HG03442 (cell line): ENCODE results near the gene NAV2.
A peak's percentile ranks its signal among the peaks of the same experiment; 100 is the strongest.

ENCODE experiments used
- ATAC-seq: cut with Tn5 transposase; IDR thresholded peaks from one replicate; pipeline ENCODE4 v1.9.1; 2021; ENCODE audit warnings: mild to moderate bottlenecking, moderate library complexity; ENCODE audit not compliant: unreplicated experiment

Gene NAV2, protein sequence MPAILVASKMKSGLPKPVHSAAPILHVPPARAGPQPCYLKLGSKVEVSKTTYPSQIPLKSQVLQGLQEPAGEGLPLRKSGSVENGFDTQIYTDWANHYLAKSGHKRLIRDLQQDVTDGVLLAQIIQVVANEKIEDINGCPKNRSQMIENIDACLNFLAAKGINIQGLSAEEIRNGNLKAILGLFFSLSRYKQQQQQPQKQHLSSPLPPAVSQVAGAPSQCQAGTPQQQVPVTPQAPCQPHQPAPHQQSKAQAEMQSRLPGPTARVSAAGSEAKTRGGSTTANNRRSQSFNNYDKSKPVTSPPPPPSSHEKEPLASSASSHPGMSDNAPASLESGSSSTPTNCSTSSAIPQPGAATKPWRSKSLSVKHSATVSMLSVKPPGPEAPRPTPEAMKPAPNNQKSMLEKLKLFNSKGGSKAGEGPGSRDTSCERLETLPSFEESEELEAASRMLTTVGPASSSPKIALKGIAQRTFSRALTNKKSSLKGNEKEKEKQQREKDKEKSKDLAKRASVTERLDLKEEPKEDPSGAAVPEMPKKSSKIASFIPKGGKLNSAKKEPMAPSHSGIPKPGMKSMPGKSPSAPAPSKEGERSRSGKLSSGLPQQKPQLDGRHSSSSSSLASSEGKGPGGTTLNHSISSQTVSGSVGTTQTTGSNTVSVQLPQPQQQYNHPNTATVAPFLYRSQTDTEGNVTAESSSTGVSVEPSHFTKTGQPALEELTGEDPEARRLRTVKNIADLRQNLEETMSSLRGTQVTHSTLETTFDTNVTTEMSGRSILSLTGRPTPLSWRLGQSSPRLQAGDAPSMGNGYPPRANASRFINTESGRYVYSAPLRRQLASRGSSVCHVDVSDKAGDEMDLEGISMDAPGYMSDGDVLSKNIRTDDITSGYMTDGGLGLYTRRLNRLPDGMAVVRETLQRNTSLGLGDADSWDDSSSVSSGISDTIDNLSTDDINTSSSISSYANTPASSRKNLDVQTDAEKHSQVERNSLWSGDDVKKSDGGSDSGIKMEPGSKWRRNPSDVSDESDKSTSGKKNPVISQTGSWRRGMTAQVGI (N-terminal part only)

GRCh38 chr11:19712281-19713195, at the start of gene NAV2:
TSS of gene NAV2 (plus strand) at chr11:19712837. CDS start at chr11:19713696, 859 bp downstream.
- peak; percentile 98 for ATAC-seq

DNA sequence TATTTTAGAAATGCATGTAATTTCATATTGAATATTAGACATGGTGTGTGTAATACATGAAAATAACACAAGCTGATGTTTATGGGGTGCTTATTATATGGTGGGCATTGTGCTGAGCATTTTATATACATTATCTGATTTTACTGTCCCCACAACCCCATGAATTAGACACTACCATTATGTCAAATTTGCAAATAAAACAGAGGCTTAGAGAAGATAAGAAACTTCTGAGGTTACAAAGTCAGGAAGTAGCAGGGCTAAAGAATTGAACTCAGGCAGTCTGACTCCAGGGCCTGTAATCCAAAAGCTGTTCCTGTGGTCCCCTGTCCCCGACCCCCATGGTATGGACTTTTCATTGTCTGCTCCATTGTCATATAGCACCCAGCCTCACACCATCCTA, 49.4 kb upstream of the NAV2 start:
- no peak for ATAC-seq

DNA sequence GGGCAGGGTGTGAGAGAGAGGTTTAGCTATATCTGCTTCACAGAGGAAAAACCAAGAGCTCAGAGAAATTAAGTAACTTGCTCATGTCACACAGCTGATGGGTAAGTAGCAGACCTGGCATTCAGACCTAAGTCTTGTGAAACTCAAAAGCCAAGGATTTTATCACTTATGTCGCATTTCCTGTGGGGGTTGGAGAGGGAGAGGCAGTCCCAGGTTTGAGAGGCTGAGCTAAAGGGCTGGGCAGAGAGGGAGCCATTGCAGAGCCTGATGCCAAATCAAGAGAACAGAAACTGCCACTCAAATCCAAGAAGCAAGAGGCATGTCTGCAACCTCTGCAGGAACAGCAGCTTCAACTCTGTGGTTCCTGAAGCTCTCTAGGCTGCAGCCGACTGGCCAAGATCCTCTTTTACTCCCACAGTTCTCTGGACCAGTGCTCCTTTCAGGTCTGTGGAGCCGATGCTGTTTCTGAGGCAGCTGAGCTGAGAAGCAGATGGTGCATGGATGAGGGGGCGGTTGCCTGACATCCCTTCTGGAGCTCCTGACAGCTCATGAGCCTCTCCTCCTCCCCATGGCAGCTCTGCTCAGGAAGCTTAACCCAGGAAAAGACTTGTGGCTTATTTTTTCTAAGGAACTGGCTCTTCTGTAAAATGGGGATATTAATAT, 47.6 kb upstream of the NAV2 start:
- ATAC-seq: no peak

DNA sequence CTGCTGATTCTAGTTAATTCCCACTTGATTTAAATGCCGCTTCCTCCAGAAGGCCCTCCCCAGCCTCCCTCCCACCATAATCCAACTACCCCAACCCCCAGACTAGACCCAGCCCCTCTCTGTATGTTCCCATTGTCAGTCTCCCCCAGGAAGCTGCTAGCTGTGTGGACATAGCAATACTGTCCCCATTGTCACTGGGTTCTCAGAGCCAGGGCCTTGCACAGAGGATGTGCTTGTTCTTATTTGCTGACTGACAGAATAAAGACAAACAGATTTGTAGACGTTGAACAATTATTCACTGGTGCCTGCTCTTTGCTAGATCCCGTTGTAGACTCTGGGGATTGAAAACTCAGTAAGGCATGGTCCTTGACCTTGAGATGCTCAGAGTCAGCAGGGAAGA, 45.7 kb upstream of the NAV2 start:
- no peak for ATAC-seq

GRCh38 chr11:19669511-19669910, 43.1 kb upstream of the NAV2 start:
- ATAC-seq: no peak

DNA sequence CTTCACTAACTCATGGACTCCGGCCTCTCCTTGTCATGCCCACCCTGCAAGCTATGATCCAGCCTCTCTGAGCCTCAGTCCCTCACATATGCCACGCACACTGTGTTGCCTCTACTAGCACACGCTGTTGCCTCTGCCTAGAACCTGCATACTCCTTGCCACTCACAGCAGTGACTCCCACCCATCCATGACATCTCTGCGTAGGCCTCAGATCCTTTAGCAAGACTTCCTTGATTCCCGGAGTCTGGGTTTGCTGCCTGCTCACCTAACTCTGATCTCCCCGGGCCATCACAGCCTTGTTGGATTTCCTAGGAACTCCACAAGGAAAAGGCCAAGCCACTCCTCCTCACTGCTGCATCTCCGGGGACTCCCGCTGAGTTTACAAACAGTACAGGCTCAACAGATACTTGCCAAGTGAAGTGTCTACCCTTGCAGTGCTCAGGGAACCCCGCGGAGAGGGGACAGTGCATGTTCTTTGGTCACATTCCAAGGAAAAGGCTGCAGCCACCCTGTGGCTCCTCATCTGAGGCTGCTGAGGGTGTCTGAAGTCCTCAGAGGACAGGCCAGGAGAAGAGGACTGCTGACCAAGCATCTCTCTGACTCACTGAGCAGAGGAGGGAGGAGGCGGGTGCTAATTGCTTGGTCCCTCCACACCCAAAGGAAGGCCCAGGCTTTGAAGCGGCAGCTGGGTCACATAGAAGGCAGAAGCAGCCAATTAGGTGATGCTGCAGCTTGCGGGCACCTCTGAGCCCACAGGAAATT, 42.4 kb upstream of the NAV2 start:
- ATAC-seq: no peak

GRCh38 chr11:19672586-19673206, 39.9 kb upstream of the NAV2 start:
- no peak for ATAC-seq

DNA sequence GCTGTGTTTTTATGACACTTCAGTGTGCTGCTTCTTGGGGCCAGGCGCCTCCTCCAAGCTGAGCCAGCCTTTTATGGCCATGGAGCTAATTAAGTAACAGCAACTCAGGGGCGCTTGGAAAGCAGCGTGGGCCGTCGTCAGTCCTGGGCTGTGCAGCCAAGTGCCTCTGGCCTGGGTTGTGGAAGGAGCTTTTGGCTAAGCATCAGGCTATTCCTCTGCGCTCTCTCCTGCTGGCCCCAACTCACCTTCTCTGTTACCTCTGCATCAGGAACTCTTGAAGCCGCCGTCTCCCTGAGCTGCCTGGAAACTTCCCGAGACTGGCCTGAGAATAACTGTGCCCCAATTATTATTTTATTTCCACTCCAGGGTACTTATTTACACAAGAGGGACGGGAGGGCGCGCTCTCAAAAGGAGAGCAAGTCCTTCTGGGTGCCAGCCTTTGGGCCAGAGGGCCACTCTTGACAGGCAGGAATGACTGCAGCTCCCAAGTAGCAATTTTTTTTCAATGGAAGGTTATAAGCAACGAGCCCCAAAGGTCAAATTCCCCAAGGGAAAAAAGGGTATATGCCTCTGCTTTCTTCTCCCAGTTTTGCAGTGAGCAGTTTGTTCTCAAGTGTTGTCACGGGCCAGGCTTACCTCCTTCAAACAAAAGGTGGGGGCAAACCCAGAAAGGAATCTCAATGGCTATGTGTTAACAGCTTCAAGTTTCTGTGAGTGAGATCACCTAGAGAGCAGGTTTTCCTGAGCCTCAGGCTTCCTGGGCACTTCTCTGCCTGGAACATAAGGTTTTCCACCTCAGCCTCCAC, 38.5 kb upstream of the NAV2 start:
- ATAC-seq: no peak

- ATAC-seq: no peak
Measured at GRCh38 chr11:19674836-19675235, 37.8 kb upstream of the NAV2 start.

DNA sequence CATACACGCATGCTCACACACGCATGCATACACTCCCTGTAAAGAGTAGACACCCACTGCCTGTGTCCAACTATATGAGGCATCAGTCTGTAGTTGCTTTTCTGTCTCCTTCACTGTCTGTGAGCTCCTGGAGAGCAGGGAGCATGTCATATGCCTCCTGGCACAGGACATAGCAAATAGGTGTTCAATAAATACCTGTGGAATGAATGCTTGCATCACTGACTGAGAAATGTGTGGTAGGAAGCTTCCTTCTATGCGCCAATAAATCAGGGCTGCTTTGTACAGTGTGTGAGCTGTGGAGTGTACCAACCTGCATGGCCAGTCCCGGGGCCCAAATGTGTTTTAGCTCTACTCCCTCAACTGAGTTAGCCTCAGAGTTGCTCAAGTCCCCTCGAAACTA, 37.2 kb upstream of the NAV2 start:
- no peak for ATAC-seq

GRCh38 chr11:19676475-19677380, 35.9 kb upstream of the NAV2 start:
- no peak for ATAC-seq

GRCh38 chr11:19677381-19678080, 35.1 kb upstream of the NAV2 start:
- ATAC-seq: no peak

DNA sequence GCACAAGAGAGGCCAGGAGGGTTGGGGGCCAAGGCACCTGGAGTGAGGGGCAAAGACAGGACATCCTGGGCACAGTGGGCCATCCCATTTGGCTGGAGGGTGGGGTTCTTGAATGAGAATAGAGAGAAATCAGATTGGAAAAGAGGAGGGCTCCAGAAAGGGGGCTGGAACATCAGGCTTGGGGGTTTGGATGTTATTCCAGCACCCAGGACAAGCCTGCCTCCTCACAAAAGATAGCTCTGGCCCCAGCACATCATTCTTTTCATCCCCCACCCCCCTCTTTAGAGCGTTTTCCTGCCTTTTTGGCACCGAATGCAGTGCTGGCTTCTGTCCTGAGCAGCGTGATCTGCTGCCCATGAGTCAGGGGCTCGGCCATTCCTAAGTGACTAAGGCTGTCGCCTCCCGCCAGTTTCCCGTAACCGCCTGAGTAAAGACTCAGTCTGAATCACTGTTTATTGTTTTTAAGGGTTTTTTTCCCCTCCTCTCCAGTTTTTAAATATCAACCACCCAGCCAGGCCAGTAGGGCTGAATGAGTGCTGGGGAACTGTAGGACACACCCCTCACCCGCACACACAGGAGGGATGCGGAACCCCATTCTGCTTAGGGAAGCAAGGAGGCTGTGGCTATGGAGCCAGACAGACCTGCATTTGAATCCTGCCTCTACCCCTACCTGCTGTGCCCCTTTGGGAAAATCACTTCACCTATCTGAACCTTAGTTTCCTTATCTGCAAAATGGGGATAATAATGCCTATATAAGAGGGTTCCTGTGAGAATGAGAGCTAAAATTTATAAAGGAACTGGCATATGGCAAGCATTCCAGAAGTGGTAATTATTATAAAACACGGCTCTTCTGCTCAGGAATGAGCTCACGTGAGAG, 32.4 kb upstream of the NAV2 start:
- no peak for ATAC-seq

GRCh38 chr11:19680829-19681368, 31.7 kb upstream of the NAV2 start:
- ATAC-seq: no peak

DNA sequence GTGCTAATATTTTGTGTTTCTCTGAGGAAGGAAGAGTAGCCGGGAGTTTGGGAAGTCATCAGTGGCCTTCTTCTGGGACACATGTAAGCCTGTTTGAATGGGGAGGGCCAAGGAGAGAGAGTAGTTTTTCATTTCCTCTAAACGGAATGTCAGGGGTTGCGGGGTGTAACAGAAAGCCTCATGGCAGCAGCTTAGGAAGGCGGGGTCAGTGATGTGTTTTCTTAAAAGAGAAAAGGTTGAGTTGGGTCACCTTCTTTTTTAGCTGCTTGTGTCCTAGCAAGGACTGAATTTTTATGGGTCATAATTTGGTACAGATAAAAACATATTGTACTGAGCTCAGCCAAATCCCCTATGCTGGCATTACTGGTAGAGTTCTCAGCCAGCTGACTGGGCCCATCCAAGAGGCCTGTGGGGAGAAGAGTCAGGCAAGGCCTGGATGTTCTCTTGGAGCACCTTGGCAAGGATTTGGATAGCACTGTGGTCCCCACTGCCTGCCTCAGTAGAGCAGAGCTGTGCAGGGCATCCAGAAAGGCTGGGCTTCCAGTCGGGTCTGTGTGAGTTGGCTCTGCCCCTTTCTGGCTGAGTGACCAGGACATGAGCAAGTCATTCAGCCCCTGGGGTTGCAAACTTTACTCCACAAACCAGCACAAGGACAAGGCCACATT, 29.4 kb upstream of the NAV2 start:
- no peak for ATAC-seq
